GM10266 (cell line): ENCODE measurements around the gene ALK.

Experiments
- DNase-seq: peaks from one replicate; pipeline ENCODE4 v3.0.0; 2012; ENCODE audit errors: extremely low spot score
- CTCF ChIP-seq: IDR thresholded peaks from 2 replicates; pipeline ENCODE4 v1.5.1; 2012; ENCODE audit warnings: mild to moderate bottlenecking, low read depth; ENCODE audit not compliant: control insufficient read depth, insufficient read depth; ENCODE audit errors: missing control alignments

The ALK gene

GRCh38 chr2:29463181-29463900, 458.0 kb downstream of the ALK start:
- DNase-seq: no peak
- no peak for TF ChIP-seq CTCF

GRCh38 chr2:29462293-29462692, 459.1 kb downstream of the ALK start:
- TF ChIP-seq CTCF: no peak
- no peak for DNase-seq

- no peak for DNase-seq
- TF ChIP-seq CTCF: no peak
Measured at GRCh38 chr2:29460190-29460589, 461.2 kb downstream of the ALK start.

- DNase-seq: no peak
- TF ChIP-seq CTCF: no peak
Measured at GRCh38 chr2:29459445-29460179, 461.8 kb downstream of the ALK start.

GRCh38 chr2:29456429-29456828, 465.0 kb downstream of the ALK start:
- no peak for TF ChIP-seq CTCF
- DNase-seq: no peak

- DNase-seq: no peak
- no peak for TF ChIP-seq CTCF
Measured at GRCh38 chr2:29455200-29455860, 466.1 kb downstream of the ALK start.
